ENCODE measurements around the gene ADAMTS16.

DNA sequence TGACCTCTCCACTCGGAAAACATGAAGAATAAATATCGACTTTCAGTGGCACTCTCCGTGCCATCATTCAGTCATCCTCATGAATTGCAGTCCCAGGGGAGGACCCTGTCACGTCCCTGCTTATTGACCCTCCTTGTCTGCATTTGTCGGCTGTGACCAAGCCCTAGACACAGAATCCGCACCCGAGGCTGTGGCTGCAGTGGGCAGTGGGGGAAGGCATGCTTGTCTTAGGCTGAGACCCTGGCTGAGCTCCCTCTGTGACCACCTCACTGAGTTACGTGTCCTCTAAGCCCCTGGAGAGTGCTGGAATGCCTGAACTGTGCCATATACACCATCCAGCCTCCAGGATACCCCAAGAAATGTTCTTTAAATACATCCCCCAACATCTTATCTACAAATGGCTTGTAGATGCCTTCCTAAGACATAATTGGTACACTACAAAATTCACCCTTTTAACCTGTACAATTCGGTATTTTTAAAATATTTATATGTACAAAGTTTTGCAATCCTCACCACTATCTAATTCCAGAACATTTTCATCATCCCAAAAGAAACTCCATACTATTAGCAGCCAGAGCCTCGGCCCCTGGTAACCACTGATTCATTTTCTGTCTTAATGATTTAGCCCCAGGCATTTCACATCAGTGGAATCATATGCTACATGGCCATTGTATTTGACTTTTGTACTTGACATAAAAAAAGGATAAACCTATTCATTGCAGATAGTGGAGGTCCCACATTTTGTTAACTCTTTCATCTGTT lies 201.6 kb downstream of the ADAMTS16 start:
- no peak for TF ChIP-seq POLR2A (IDR thresholded peaks at IDR 0.05)
- TF ChIP-seq, protein P1, sequence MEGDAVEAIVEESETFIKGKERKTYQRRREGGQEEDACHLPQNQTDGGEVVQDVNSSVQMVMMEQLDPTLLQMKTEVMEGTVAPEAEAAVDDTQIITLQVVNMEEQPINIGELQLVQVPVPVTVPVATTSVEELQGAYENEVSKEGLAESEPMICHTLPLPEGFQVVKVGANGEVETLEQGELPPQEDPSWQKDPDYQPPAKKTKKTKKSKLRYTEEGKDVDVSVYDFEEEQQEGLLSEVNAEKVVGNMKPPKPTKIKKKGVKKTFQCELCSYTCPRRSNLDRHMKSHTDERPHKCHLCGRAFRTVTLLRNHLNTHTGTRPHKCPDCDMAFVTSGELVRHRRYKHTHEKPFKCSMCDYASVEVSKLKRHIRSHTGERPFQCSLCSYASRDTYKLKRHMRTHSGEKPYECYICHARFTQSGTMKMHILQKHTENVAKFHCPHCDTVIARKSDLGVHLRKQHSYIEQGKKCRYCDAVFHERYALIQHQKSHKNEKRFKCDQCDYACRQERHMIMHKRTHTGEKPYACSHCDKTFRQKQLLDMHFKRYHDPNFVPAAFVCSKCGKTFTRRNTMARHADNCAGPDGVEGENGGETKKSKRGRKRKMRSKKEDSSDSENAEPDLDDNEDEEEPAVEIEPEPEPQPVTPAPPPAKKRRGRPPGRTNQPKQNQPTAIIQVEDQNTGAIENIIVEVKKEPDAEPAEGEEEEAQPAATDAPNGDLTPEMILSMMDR (IDR thresholded peaks at IDR 0.05), result no peak

Data from esophagus squamous epithelium (tissue), 4 donors.